GM13976 (cell line): ENCODE measurements around the gene TMOD2.
"Not testable (repeated sequence)": the region's sequence is repeated elsewhere in the genome, so short reads cannot be mapped to it uniquely, and the experiment has no call there.

ENCODE experiments used
- DNase-seq: peaks from one replicate; pipeline ENCODE4 v3.0.0; 2012; ENCODE audit warnings: low spot score
- in situ Hi-C: fragments of 300-500 bp; cut with MboI; formaldehyde crosslinking; loops from one replicate; pipeline ENCODE4 v1.12.0; 2022; ENCODE audit warnings: low sequenced_read_pairs, mixed read lengths, inconsistent platforms; ENCODE audit not compliant: unreplicated experiment
- TF ChIP-seq, protein P1 (sequence below): IDR thresholded peaks from 2 replicates; pipeline ENCODE4 v1.5.1; 2012; ENCODE audit warnings: borderline replicate concordance, mild to moderate bottlenecking; ENCODE audit not compliant: insufficient read depth; ENCODE audit errors: extremely low read depth, missing control alignments, control extremely low read depth

The TMOD2 gene

GRCh38 chr15:51780636-51781035 lies 29.2 kb downstream of the TMOD2 start:
- no peak for DNase-seq
- TF ChIP-seq, protein P1, sequence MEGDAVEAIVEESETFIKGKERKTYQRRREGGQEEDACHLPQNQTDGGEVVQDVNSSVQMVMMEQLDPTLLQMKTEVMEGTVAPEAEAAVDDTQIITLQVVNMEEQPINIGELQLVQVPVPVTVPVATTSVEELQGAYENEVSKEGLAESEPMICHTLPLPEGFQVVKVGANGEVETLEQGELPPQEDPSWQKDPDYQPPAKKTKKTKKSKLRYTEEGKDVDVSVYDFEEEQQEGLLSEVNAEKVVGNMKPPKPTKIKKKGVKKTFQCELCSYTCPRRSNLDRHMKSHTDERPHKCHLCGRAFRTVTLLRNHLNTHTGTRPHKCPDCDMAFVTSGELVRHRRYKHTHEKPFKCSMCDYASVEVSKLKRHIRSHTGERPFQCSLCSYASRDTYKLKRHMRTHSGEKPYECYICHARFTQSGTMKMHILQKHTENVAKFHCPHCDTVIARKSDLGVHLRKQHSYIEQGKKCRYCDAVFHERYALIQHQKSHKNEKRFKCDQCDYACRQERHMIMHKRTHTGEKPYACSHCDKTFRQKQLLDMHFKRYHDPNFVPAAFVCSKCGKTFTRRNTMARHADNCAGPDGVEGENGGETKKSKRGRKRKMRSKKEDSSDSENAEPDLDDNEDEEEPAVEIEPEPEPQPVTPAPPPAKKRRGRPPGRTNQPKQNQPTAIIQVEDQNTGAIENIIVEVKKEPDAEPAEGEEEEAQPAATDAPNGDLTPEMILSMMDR, result no peak
- in situ Hi-C loops, result loop anchor here (5.0 kb wide), 1 partner anchor 133 kb away; no protein-coding TSS in a partner anchor

- in situ Hi-C loops, result loop anchor here (5.0 kb wide), 1 partner anchor 134 kb away; no protein-coding TSS in a partner anchor
- TF ChIP-seq, protein P1, result no peak
- DNase-seq, result no peak
Measured at GRCh38 chr15:51781506-51781905, 30.1 kb downstream of the TMOD2 start.

DNA sequence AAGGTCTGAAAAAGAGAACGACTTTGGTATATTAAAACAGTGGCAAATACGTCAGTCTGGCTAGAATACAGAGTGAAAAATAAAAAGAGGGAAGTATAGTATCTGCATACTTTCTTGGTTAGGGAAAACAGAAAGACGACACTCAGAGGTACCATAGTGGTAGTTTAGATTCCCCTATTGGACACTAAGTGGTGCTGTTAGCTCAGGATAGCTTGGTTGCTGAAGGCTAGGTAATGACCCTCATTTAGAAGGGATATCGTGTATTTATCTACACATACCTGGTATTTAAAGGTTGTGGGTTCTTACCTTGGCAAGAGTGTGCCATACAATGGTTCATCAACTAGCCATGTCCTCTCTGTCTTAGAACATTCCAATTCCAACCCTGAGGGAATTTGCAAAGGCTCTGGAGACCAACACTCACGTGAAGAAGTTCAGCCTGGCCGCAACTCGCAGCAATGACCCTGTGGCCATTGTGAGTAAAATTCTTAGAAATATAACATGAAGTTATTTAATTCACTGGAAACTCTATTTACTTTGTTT lies 31.0 kb downstream of the TMOD2 start:
- peak; percentile 28 for DNase-seq
- in situ Hi-C loops, result loop anchor here (5.0 kb wide), 1 partner anchor 135 kb away; no protein-coding TSS in a partner anchor
- TF ChIP-seq, protein P1, result no peak

DNA sequence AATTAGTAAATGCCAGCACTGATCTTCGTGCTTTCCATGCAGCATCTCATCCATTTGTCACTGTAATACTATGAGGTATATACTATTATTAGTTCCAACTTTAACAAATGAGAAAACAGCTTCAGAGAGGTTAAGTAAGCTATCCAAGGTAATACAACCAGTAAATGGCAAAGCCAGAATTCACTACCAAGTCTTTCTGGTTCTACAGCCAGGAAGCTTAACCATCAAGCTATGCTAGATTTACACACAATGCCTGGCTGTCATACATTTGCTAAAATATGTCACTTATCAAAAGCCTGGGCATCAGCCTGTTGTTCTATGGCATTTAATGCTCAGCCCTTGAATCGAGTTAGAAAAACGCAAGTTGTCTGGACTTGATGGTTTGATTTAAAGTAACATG lies 32.6 kb downstream of the TMOD2 start:
- TF ChIP-seq, protein P1, result no peak
- no peak for DNase-seq
- in situ Hi-C loops, result loop anchor here (5.0 kb wide), 1 partner anchor 137 kb away; no protein-coding TSS in a partner anchor

DNA sequence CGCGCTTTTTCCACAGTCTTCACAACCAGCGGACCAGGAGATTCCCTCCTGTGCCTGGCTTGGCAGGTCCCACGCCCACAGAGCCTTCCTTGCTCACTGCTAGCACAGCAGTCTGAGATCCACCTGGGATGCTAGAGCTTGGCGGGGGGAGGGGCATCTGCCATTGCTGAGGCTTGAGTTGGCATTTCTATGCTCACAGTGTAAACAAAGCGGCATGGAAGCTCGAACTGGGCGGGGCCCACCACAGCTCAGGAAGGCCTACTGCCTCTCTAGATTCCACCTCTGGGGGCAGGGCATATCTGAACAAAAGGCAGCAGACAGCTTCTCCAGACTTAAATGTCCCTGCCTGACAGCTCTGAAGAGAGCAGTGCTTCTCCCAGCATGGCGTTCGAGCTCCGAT lies 35.7 kb downstream of the TMOD2 start:
- in situ Hi-C loops, DNase-seq: not testable (repeated sequence)

DNA sequence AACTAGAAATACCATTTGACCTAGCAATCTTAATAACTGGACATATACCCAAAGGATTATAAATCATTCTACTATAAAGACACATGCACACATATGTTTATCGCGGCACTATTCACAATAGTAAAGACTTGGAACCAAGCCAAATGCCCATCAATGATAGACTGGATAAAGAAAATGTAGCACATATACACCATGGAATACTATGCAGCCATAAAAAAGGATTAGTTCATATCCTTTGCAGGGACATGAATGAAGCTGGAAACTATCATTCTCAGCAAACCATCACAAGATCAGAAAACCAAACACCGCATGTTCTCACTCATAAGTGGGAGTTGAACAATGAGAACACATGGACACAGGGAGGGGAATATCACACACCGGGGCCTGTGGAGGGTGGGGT lies 41.1 kb downstream of the TMOD2 start:
- DNase-seq, in situ Hi-C loops: not testable (repeated sequence)

DNA sequence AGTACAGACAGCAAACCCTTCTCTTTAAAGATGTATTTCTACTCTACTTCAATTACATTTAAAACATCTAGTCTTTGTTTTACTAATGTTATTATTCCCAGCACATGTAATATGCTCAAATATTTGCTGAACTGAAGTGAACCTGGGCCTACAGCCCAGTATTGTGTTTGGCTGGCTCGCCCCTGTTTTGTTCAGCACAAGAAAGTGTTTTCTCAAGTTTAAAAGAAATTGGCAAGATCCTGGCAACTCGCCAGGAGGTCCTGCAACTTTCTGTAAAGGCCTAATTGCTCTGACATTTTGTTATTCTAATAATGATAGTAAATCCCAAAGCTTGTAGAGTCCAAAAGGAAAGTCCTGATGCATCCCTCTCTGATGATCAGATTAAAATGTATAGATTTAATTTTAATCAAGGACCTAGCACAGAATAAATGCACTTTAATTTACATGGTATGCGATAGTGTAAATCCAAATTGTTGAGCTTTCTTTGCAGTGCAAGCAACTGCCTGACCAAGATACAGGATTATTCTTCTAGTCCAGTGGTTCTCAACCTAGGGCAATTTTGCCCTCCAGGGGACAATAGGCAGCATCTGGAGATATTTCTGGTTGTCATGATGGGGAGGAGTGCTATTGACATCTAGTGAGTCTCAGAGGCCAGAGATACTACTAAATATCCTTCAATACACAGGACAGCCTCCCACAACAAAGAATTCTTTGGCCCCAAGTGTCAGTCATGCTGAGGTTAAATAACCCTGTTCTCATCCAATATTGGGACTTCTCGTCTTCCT lies 42.3 kb downstream of the TMOD2 start:
- TF ChIP-seq, protein P1, result no peak
- in situ Hi-C loops, result no loop called here
- no peak for DNase-seq
